Prostate gland (tissue), 2 donors: ENCODE results near the gene EI24. TPM values are rescaled to one million over a fixed set of nuclear protein-coding genes. Genes with fewer than 3 reads are reported as not detected.

Source experiments
- DNase-seq: peaks from one replicate; pipeline ENCODE4 v3.0.0-alpha.2; 2019; ENCODE audit warnings: low spot score
- H3K27ac ChIP-seq, 2 donors: fragments of 200-600 bp; sonication (generic); 2 replicates each; pipeline ENCODE4 v1.5.1; 2017 to 2019
- H3K27me3 ChIP-seq: fragments of 200-600 bp; sonication (generic); replicated peaks from 2 replicates; pipeline ENCODE4 v1.5.1; 2019; ENCODE audit not compliant: insufficient read depth
- H3K36me3 ChIP-seq, 2 donors: fragments of 200-600 bp; sonication (generic); 1 replicate in 1 of 2; 2 replicates in 1 of 2; pipeline versions ENCODE4 v1.5.1 to v1.8.1; 2017 to 2019
- H3K4me1 ChIP-seq: fragments of 200-600 bp; sonication (generic); replicated peaks from 2 replicates; pipeline ENCODE4 v1.5.1; 2019
- H3K4me3 ChIP-seq, 2 donors: fragments of 200-600 bp; sonication (generic); 2 replicates each; pipeline ENCODE4 v1.5.1; 2017 to 2019
- H3K9me3 ChIP-seq: fragments of 200-600 bp; sonication (generic); 2 replicates; pipeline ENCODE4 v1.5.1; 2017
- POLR2A ChIP-seq: fragments of 450-650 bp; IDR thresholded peaks from one replicate; pipeline ENCODE4 v1.6.1; 2016; ENCODE audit warnings: antibody characterized with exemption, mild to moderate bottlenecking
- POLR2AphosphoS5 ChIP-seq: sonication (generic); formaldehyde crosslinking; IDR thresholded peaks from one replicate; pipeline ENCODE4 v1.6.1; 2017; ENCODE audit warnings: antibody characterized with exemption
- WGBS: methylation state at CpG from one replicate; pipeline ENCODE4 v1.1.5; 2018; 5-methylcytosine and 5-hydroxymethylcytosine counted together
- intact Hi-C: fragments of 100-400 bp; cut with DNase I; formaldehyde crosslinking; loops from one replicate; pipeline ENCODE4 v1.14.2; 2022
- total RNA-seq, 2 donors: library from RNA; depleted of rRNA; stranded (reverse); fragments of >200 nt; gene quantifications; one replicate each; pipeline ENCODE4 v1.1.0, GENCODE V29; 2016
- TF ChIP-seq, protein P1 (sequence below), 4 experiments: fragments of 200-600 bp in 2 of 4; fragments of 450-650 bp in 2 of 4; sonication (generic) in 2 of 4; IDR thresholded peaks; 1 replicate in 3 of 4; 2 replicates in 1 of 4; pipeline ENCODE4 v1.5.1; 2016 to 2019; ENCODE audit warnings: antibody characterized with exemption in 4 of 4, mild to moderate bottlenecking in 2 of 4, moderate library complexity in 2 of 4

EI24 gene
- total RNA-seq, 2 donors from 2014 or later: 41.4 to 118 TPM

GRCh38 chr11:125605417-125605816, 36.1 kb downstream of the EI24 start:
- H3K36me3 ChIP-seq: peaks cover 16 to 19% of the 10 kb centered on the region in 2 donors
- no peak for DNase-seq
- H3K27me3 ChIP-seq: no peaks in the 10 kb centered on the region
- no peaks in the 10 kb centered on the region for H3K4me1 ChIP-seq
- no peaks in the 10 kb centered on the region for H3K9me3 ChIP-seq
- TF ChIP-seq POLR2A: no peak
- TF ChIP-seq, protein P1, sequence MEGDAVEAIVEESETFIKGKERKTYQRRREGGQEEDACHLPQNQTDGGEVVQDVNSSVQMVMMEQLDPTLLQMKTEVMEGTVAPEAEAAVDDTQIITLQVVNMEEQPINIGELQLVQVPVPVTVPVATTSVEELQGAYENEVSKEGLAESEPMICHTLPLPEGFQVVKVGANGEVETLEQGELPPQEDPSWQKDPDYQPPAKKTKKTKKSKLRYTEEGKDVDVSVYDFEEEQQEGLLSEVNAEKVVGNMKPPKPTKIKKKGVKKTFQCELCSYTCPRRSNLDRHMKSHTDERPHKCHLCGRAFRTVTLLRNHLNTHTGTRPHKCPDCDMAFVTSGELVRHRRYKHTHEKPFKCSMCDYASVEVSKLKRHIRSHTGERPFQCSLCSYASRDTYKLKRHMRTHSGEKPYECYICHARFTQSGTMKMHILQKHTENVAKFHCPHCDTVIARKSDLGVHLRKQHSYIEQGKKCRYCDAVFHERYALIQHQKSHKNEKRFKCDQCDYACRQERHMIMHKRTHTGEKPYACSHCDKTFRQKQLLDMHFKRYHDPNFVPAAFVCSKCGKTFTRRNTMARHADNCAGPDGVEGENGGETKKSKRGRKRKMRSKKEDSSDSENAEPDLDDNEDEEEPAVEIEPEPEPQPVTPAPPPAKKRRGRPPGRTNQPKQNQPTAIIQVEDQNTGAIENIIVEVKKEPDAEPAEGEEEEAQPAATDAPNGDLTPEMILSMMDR (IDR thresholded peaks at IDR 0.05): no peak
- no peak for TF ChIP-seq POLR2AphosphoS5
- intact Hi-C loops: no loop called here
- H3K4me3 ChIP-seq: no peak overlapping the region
- no peak overlapping the region for H3K27ac ChIP-seq

DNA sequence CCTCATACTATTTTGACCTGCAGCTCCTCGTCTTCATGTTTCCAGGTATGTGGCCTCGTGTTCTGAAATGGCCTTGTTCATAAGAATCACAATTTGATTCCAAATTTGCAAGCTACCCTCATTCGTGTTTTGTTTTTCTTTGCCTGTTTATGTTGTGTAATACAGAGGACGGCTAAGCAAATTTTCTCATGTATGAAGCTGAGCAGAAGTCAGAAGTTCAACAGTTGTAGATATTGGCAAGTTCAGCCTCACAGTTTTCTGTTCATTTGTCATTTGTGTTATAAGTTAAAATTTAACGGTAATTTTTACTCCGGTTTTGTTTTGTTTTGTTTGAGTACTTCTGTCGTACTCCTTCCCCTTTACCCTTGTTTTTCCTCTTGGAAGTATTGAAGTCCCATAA, 40.3 kb downstream of the EI24 start:
- H3K27me3 ChIP-seq: no peaks in the 10 kb centered on the region
- no peak overlapping the region for H3K27ac ChIP-seq
- intact Hi-C loops: no loop called here
- no peaks in the 10 kb centered on the region for H3K9me3 ChIP-seq
- WGBS: 84% methylated on average over 7 of the region's 7 CpGs
- no peak for DNase-seq
- H3K4me3 ChIP-seq: no peak overlapping the region
- H3K4me1 ChIP-seq: no peaks in the 10 kb centered on the region
- no peak for TF ChIP-seq POLR2A
- TF ChIP-seq, protein P1 (IDR thresholded peaks at IDR 0.05): no peak
- no peak for TF ChIP-seq POLR2AphosphoS5
- H3K36me3 ChIP-seq: peaks cover 9 to 25% of the 10 kb centered on the region in 2 donors

- peaks cover 10 to 11% of the 10 kb centered on the region in 2 donors for H3K36me3 ChIP-seq
- 91% methylated on average over 4 of the region's 4 CpGs for WGBS
- H3K4me1 ChIP-seq: no peaks in the 10 kb centered on the region
- H3K9me3 ChIP-seq: no peaks in the 10 kb centered on the region
- no peak for DNase-seq
- intact Hi-C loops: no loop called here
- no peak overlapping the region for H3K27ac ChIP-seq
- H3K27me3 ChIP-seq: no peaks in the 10 kb centered on the region
- no peak for TF ChIP-seq POLR2A
- TF ChIP-seq POLR2AphosphoS5: no peak
- TF ChIP-seq, protein P1 (IDR thresholded peaks at IDR 0.05): no peak
- no peak overlapping the region for H3K4me3 ChIP-seq
Observed at GRCh38 chr11:125618383-125618782, 49.1 kb downstream of the EI24 start.

DNA sequence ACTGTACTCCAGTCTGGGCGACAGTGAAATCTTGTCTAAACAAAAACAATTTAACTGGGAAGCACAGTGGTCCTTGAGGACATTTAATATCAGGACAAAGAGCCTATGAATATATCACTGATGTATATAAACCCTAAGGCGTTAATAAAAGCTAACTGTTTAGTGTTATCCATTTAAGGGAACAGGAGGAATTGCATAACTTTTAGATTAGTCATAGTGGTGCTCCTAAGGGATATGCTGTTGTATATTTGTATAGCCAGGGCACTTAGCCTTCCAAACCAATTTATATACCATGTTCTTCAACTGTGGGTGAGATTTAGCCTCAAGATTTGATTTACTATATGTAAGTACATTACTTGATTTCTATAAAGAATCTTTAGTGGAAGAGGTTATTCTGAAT, 52.7 kb downstream of the EI24 start:
- no peak overlapping the region for H3K27ac ChIP-seq
- no peaks in the 10 kb centered on the region for H3K4me1 ChIP-seq
- H3K36me3 ChIP-seq: peaks cover 4 to 8% of the 10 kb centered on the region in 2 donors
- no peak overlapping the region for H3K4me3 ChIP-seq
- WGBS: 67% methylated on average over 2 of the region's 2 CpGs
- intact Hi-C loops: no loop called here
- H3K9me3 ChIP-seq: no peaks in the 10 kb centered on the region
- no peaks in the 10 kb centered on the region for H3K27me3 ChIP-seq
- no peak for DNase-seq
- no peak for TF ChIP-seq POLR2AphosphoS5
- TF ChIP-seq, protein P1 (IDR thresholded peaks at IDR 0.05): no peak
- TF ChIP-seq POLR2A: no peak

DNA sequence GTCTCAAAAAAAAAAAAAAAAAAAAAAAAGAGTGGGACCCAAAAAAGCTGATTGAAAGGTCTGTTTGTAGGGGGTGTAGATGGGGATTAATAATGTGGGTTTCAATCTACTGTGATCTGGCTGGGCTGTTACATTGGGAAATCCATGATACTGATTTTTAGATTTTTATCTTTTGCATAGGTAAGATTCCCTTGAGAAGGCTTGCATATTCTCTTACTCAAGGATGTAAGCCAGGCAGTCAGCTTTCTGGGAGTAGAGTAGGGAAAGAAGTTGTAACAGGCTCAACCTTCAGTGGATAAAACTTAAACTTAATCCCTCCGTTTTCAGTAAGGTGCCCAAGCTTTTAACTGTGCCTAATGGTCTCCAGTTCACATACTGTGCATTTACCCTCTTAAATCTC, 53.8 kb downstream of the EI24 start:
- DNase-seq: no peak
- 87% methylated on average over 1 of the region's 1 CpG for WGBS
- intact Hi-C loops: no loop called here

More for the DNA sequence above, 53.8 kb downstream of the EI24 start:
- H3K9me3 ChIP-seq: no peaks in the 10 kb centered on the region
- H3K4me3 ChIP-seq: no peak overlapping the region
- no peaks in the 10 kb centered on the region for H3K27me3 ChIP-seq
- no peak overlapping the region for H3K27ac ChIP-seq
- H3K4me1 ChIP-seq: no peaks in the 10 kb centered on the region
- H3K36me3 ChIP-seq: peaks cover 4 to 5% of the 10 kb centered on the region in 2 donors
- TF ChIP-seq, protein P1 (IDR thresholded peaks at IDR 0.05): no peak
- no peak for TF ChIP-seq POLR2AphosphoS5
